Spleen (tissue), 7 donors: ENCODE measurements around the gene CTTNBP2NL.

Source experiments
- POLR2AphosphoS5 ChIP-seq, 3 donors: sonication (generic); formaldehyde crosslinking; IDR thresholded peaks; one replicate each; pipeline ENCODE4 v1.5.1; 2017; ENCODE audit warnings: antibody characterized with exemption in 3 of 3
- TF ChIP-seq, protein P1 (sequence below), 11 experiments: fragments of 200-600 bp in 7 of 11; fragments of 450-650 bp in 4 of 11; sonication (generic) in 4 of 11; IDR thresholded peaks in 8 of 11; conservative IDR thresholded peaks in 3 of 11; 1 replicate in 7 of 11; 2 replicates in 4 of 11; pipeline versions ENCODE4 v1.4.0 to v1.8.0; 2016 to 2021; ENCODE audit warnings: antibody characterized with exemption in 11 of 11, inconsistent platforms in 4 of 11, mild to moderate bottlenecking in 1 of 11
- donor health status: DM: no; HTN: no; CAD: no; lungs with moderate emphysema.
- donor health status: DM: no; HTN: no; CAD: no.
- donor health status: DM: no; HTN: no; CAD: no.

- TF ChIP-seq, protein P1, sequence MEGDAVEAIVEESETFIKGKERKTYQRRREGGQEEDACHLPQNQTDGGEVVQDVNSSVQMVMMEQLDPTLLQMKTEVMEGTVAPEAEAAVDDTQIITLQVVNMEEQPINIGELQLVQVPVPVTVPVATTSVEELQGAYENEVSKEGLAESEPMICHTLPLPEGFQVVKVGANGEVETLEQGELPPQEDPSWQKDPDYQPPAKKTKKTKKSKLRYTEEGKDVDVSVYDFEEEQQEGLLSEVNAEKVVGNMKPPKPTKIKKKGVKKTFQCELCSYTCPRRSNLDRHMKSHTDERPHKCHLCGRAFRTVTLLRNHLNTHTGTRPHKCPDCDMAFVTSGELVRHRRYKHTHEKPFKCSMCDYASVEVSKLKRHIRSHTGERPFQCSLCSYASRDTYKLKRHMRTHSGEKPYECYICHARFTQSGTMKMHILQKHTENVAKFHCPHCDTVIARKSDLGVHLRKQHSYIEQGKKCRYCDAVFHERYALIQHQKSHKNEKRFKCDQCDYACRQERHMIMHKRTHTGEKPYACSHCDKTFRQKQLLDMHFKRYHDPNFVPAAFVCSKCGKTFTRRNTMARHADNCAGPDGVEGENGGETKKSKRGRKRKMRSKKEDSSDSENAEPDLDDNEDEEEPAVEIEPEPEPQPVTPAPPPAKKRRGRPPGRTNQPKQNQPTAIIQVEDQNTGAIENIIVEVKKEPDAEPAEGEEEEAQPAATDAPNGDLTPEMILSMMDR (IDR thresholded peaks at IDR 0.05 in 8 of 11, conservative IDR thresholded peaks at IDR 0.05 in 3 of 11), result peak; percentile 69 to 98 (median 94)
- TF ChIP-seq POLR2AphosphoS5 (IDR thresholded peaks at IDR 0.05), result peak in 2 of 3 donors; percentile 55 to 64
These were observed 26.4 kb upstream of the CTTNBP2NL start for GRCh38 chr1:112369392-112370285.
